ENCODE measurements around the gene IER3. TPM values are rescaled to one million over a fixed set of nuclear protein-coding genes. Genes with fewer than 3 reads are reported as not detected.

The IER3 gene
- total and polyA plus RNA-seq, 9 of the 15 experiments (the other 6 are each of a cell fraction or from before 2014, with no cell fraction given) = 1.5 to 30.0 (median 11.5) TPM

GRCh38 chr6:30743099-30744053 lies 971 bp downstream of the IER3 start:
- 1% methylated on average over 55 of the region's 55 CpGs for WGBS (ENCODE audit: insufficient coverage, low coverage, missing lambda C conversion rate)
- POLR2A ChIA-PET = interaction anchor here (0.5 to 2.1 kb wide), 20 partner anchors 8 to 156 kb away, joined by 3 to 10 read pairs (median 4); partner anchors contain the start of gene MDC1
- peak overlapping the region; percentile 95 for H2AFZ ChIP-seq (ENCODE audit: low read depth, low read length)
- TF ChIP-seq ATF3 (IDR thresholded peaks at IDR 0.05) (no peak), ATF3 (CRISPR knock-in tag; conservative IDR thresholded peaks at IDR 0.05) (0 out of 2 replicates have a peak, but pooled peaks have one; percentile 30), ZEB2 (IDR thresholded peaks at IDR 0.05) (no peak), MECOM (CRISPR knock-in tag; IDR thresholded peaks at IDR 0.05) (no peak), ZC3H11A (IDR thresholded peaks at IDR 0.05; ENCODE audit: low read depth, low read length) (no peak), ZNF124 (CRISPR knock-in tag; IDR thresholded peaks at IDR 0.05) (no peak), POLR2B (IDR thresholded peaks at IDR 0.05; ENCODE audit: low read depth, partially characterized antibody) (no peak), GABPA (tag; conservative IDR thresholded peaks at IDR 0.05; ENCODE audit: low read depth) (peak; percentile 21; the same call in 1 of the 2 replicates), PHTF2 (CRISPR knock-in tag; IDR thresholded peaks at IDR 0.05) (no peak), NR4A1 (CRISPR knock-in tag; IDR thresholded peaks at IDR 0.05) (no peak), NR4A1 (tag; IDR thresholded peaks at IDR 0.05) (peak; percentile 34; the same call in 1 of the 2 replicates), ZNF445 (CRISPR knock-in tag; IDR thresholded peaks at IDR 0.05; ENCODE audit: low read depth) (no peak), UBTF (IDR thresholded peaks at IDR 0.05; ENCODE audit: borderline replicate concordance in 1 of 2, low read depth in 2 of 2, low read length in 2 of 2) (peak; percentile 58 to 60; a peak in 2 of 4 replicates), NCOR1 (IDR thresholded peaks at IDR 0.05) (peak; percentile 6; the same call in 1 of the 2 replicates), E2F4 (CRISPR knock-in tag; IDR thresholded peaks at IDR 0.05; ENCODE audit: low read depth) (no peak), CBX3 (IDR thresholded peaks at IDR 0.05; ENCODE audit: borderline replicate concordance in 1 of 2, low read length in 2 of 2) (0 out of 3 replicates have a peak, but pooled peaks of 1 of the 2 experiments have one; percentile 7), NFIX (CRISPR knock-in tag; IDR thresholded peaks at IDR 0.05; ENCODE audit: low read depth) (no peak)

More at GRCh38 chr6:30743099-30744053, 971 bp downstream of the IER3 start:
- BruUV-seq (replicated peaks) = TSS peak; percentile 89
- Histone ChIP-seq H3K9me1 (ENCODE audit: control insufficient read depth, insufficient read depth, low read length) (peaks cover 5% of the 10 kb centered on the region), H3K36me3 (ENCODE audit: control insufficient read depth, insufficient read depth, low read length) (peaks cover 30% of the 10 kb centered on the region), H3K27me3 (ENCODE audit: control insufficient read depth in 2 of 2, insufficient read depth in 2 of 2, low read length in 2 of 2) (no peaks in the 10 kb centered on the region), H3K4me1 (replicated peaks in 1 of 2; ENCODE audit: control insufficient read depth in 2 of 2, insufficient read depth in 2 of 2, low read length in 2 of 2) (peaks cover 33 to 47% of the 10 kb centered on the region in 2 experiments), H3K79me2 (ENCODE audit: control insufficient read depth, insufficient read depth, low read length) (peaks cover 52% of the 10 kb centered on the region), H3K9me3 (replicated peaks; ENCODE audit: control insufficient read depth, insufficient read depth, low read depth, low read length) (no peaks in the 10 kb centered on the region), H4K20me1 (replicated peaks; ENCODE audit: control insufficient read depth, insufficient read depth, low read length) (peaks cover 4% of the 10 kb centered on the region; the same call in 1 of the 2 replicates), H3K9ac (ENCODE audit: insufficient read depth in 1 of 2, low read depth in 2 of 2, low read length in 2 of 2) (peak overlapping the region; percentile 80 to 99), H3K27ac (ENCODE audit: extremely low read depth, low read depth, low read length) (peak overlapping the region; percentile 87), H3K4me3 (peak overlapping the region; percentile 91), H3K4me2 (ENCODE audit: insufficient read depth, low read length) (peak overlapping the region; percentile 92)
- CTCF ChIA-PET (ENCODE audit: low intra/inter-chr PET ratio) = interaction anchor here (0.9 to 3.7 kb wide), 6 partner anchors 79 to 341 kb away, joined by 3 to 20 read pairs (median 7); no protein-coding TSS in a partner anchor
- DNase-seq (ENCODE audit: extremely low read depth in 1 of 4, low spot score in 3 of 4) (peak; percentile 57 to 78 (median 61)), ATAC-seq (peak; percentile 62), FAIRE-seq (peak; percentile 70)
- in situ Hi-C loops (cut with MboI) (loop anchor here (5.0 kb wide), 2 partner anchors 134 to 334 kb away; no protein-coding TSS in a partner anchor), intact Hi-C loops (cut with micrococcal nuclease) (loop anchor here (1.0 to 5.0 kb wide), 6 partner anchors 23 to 339 kb away; partner anchors contain the start of gene TUBB)
